Spleen (tissue), 7 donors: ENCODE measurements around the gene ADGRD1.

Experiments used
- POLR2A ChIP-seq, 3 donors: fragments of 450-650 bp; IDR thresholded peaks; one replicate each; pipeline ENCODE4 v1.5.1; 2017; ENCODE audit warnings: antibody characterized with exemption in 3 of 3, mild to moderate bottlenecking in 1 of 3
- TF ChIP-seq, protein P1 (sequence below), 11 experiments: fragments of 200-600 bp in 7 of 11; fragments of 450-650 bp in 4 of 11; sonication (generic) in 4 of 11; IDR thresholded peaks in 8 of 11; conservative IDR thresholded peaks in 3 of 11; 1 replicate in 7 of 11; 2 replicates in 4 of 11; pipeline versions ENCODE4 v1.4.0 to v1.8.0; 2016 to 2021; ENCODE audit warnings: antibody characterized with exemption in 11 of 11, inconsistent platforms in 4 of 11, mild to moderate bottlenecking in 1 of 11
- donor health status: DM: no; HTN: no; CAD: no; lungs with moderate emphysema.
- donor health status: DM: no; HTN: no; CAD: no.
- donor health status: DM: no; HTN: no; CAD: no.

DNA sequence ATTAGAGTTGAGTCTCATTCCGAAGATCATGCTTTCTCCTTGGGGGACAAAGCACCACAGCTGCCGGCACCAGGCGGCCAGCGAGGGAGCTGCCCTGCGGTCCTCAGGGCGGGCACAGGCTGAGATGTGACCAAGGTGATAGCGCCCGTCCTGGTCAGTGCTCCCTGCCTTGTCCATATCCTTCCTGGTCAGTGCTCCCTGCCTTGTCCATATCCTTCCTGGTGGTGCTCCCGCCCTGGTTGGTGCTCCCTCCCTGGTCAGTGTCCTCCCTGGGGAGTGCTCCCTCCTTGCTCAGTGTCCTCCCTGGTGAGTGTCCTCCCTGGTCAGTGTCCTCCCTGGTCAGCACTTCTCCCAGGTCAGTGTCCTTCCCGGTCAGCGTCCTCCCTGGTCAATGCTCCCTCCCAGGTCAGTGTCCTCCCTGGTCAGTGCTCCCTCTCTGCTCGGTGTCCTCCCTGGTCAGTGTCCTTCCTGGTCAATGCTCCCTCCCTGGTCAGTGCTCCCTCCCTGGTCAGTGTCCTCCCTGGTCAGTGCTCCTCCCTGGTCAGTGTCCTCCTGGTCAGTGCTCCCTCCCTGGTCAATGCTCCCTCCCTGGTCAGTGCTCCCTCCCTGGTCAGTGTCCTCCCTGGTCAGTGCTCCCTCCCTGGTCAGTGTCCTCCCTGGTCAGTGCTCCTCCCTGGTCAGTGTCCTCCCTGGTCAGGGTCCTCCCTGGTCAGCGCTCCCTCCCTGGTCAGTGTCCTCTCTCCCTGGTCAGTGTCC, 92.2 kb downstream of the ADGRD1 start:
- TF ChIP-seq, protein P1, sequence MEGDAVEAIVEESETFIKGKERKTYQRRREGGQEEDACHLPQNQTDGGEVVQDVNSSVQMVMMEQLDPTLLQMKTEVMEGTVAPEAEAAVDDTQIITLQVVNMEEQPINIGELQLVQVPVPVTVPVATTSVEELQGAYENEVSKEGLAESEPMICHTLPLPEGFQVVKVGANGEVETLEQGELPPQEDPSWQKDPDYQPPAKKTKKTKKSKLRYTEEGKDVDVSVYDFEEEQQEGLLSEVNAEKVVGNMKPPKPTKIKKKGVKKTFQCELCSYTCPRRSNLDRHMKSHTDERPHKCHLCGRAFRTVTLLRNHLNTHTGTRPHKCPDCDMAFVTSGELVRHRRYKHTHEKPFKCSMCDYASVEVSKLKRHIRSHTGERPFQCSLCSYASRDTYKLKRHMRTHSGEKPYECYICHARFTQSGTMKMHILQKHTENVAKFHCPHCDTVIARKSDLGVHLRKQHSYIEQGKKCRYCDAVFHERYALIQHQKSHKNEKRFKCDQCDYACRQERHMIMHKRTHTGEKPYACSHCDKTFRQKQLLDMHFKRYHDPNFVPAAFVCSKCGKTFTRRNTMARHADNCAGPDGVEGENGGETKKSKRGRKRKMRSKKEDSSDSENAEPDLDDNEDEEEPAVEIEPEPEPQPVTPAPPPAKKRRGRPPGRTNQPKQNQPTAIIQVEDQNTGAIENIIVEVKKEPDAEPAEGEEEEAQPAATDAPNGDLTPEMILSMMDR (IDR thresholded peaks at IDR 0.05 in 8 of 11, conservative IDR thresholded peaks at IDR 0.05 in 3 of 11): no peak
- TF ChIP-seq POLR2A (IDR thresholded peaks at IDR 0.05): no peak
